Hematopoietic multipotent progenitor cell treated with erythropoietin and hydrocortisone succinate and interleukin-3 and kit ligand, for 15 days (in vitro differentiated cells): ENCODE results near the gene ACTR1B.
A peak's percentile ranks its signal among the peaks of the same experiment; 100 is the strongest.
"Not testable (repeated sequence)": the region's sequence is repeated elsewhere in the genome, so short reads cannot be mapped to it uniquely, and the experiment has no call there.

Experiments
- DNase-seq: peaks from one replicate; pipeline ENCODE4 v3.0.0-alpha.2; 2015; ENCODE audit warnings: low spot score

The ACTR1B gene

GRCh38 chr2:97658691-97659157, 5.1 kb downstream of the ACTR1B start:
- no peak for DNase-seq

- no peak for DNase-seq
These were observed 5.7 kb downstream of the ACTR1B start for GRCh38 chr2:97657986-97658690.

- no peak for DNase-seq
These were observed 6.8 kb downstream of the ACTR1B start for GRCh38 chr2:97656905-97657587.

GRCh38 chr2:97656129-97656755, 7.6 kb downstream of the ACTR1B start:
- DNase-seq = no peak

GRCh38 chr2:97654791-97655190, 9.1 kb downstream of the ACTR1B start:
- DNase-seq = no peak

- DNase-seq = no peak
These were observed 9.5 kb downstream of the ACTR1B start for GRCh38 chr2:97654309-97654708.

GRCh38 chr2:97653874-97654273, 10.0 kb downstream of the ACTR1B start:
- DNase-seq = no peak

GRCh38 chr2:97653473-97653872, 10.4 kb downstream of the ACTR1B start:
- DNase-seq = no peak

- no peak for DNase-seq
These were observed 12.7 kb downstream of the ACTR1B start for GRCh38 chr2:97651114-97651513.

- no peak for DNase-seq
These were observed 16.9 kb downstream of the ACTR1B start for GRCh38 chr2:97646977-97647376.

GRCh38 chr2:97645695-97646629, 17.9 kb downstream of the ACTR1B start, which contains the start of gene COX5B:
TSS of gene COX5B (plus strand) at chr2:97646062. CDS start at chr2:97646087, 25 bp downstream.
- peak; percentile 97 for DNase-seq

GRCh38 chr2:97645112-97645694, 18.6 kb downstream of the ACTR1B start:
- no peak for DNase-seq

- DNase-seq = no peak
These were observed 19.7 kb downstream of the ACTR1B start for GRCh38 chr2:97644023-97644717.

GRCh38 chr2:97626049-97626430, 37.8 kb downstream of the ACTR1B start:
- DNase-seq = peak; percentile 0

GRCh38 chr2:97625354-97626048, 38.3 kb downstream of the ACTR1B start:
- DNase-seq = not testable (repeated sequence)

GRCh38 chr2:97622976-97623375, 40.9 kb downstream of the ACTR1B start:
- DNase-seq = not testable (repeated sequence)

- not testable (repeated sequence) for DNase-seq
These were observed 43.4 kb downstream of the ACTR1B start for GRCh38 chr2:97620492-97620891.

- not testable (repeated sequence) for DNase-seq
These were observed 44.7 kb downstream of the ACTR1B start for GRCh38 chr2:97618939-97619827.

GRCh38 chr2:97617911-97618310, 45.9 kb downstream of the ACTR1B start:
- DNase-seq = no peak
